WTC11 (cell line): ENCODE results near the gene SEC61A1. TPM values are rescaled to one million over a fixed set of nuclear protein-coding genes. Genes with fewer than 3 reads are reported as not detected.

Source experiments
- ATAC-seq: fragments of 200-7000 bp; cut with Tn5 transposase; 2 replicates; pipeline ENCODE4 v1.10.0; 2021; ENCODE audit warnings: mild to moderate bottlenecking, moderate library complexity
- CTCF ChIA-PET: fragments of 300-600 bp; sonication (Branson Sonifier 250); formaldehyde crosslinking; loops from one replicate; lab custom pipeline; 2021; ENCODE audit warnings: antibody characterized with exemption; lab: Charles Lee
- POLR2A ChIA-PET: fragments of 350-600 bp; sonication (Branson Sonifier 250); formaldehyde crosslinking; loops from one replicate; lab custom pipeline; 2021; ENCODE audit warnings: antibody characterized with exemption; lab: Charles Lee
- DNase-seq: peaks from one replicate; pipeline ENCODE4 v3.0.0; 2021; ENCODE audit warnings: low spot score
- H3K27ac Mint-ChIP-seq: 2 replicates; pipeline ENCODE4 v1.8.0; 2021; ENCODE audit warnings: mixed read lengths
- H3K27me3 Mint-ChIP-seq: 2 replicates; pipeline ENCODE4 v1.8.0; 2021; ENCODE audit warnings: low read depth, mild to moderate bottlenecking, moderate library complexity, mixed read lengths
- H3K36me3 Mint-ChIP-seq: 2 replicates; pipeline ENCODE4 v1.8.0; 2021; ENCODE audit warnings: mixed read lengths
- H3K4me1 Mint-ChIP-seq: 2 replicates; pipeline ENCODE4 v1.8.0; 2022; ENCODE audit warnings: mixed read lengths
- H3K4me3 Mint-ChIP-seq: 2 replicates; pipeline ENCODE4 v1.8.0; 2021; ENCODE audit warnings: mild to moderate bottlenecking, moderate library complexity, mixed read lengths
- H3K9me3 Mint-ChIP-seq: 2 replicates; pipeline ENCODE4 v1.8.0; 2021; ENCODE audit warnings: mixed read lengths
- ATF6 ChIP-seq: sonication (generic); formaldehyde crosslinking; IDR thresholded peaks from 2 replicates; pipeline ENCODE4 v1.8.1; 2023; ENCODE audit warnings: mild to moderate bottlenecking, missing genetic modification reagents
- CDX4 ChIP-seq: fragments of 250-450 bp; sonication (Bioruptor Pico); IDR thresholded peaks from 2 replicates; pipeline ENCODE4 v1.9.0; 2021; ENCODE audit warnings: moderate library complexity, mild to moderate bottlenecking, inconsistent platforms, borderline replicate concordance
- ESRRA ChIP-seq: sonication (generic); formaldehyde crosslinking; IDR thresholded peaks from 2 replicates; pipeline ENCODE4 v1.8.1; 2022; ENCODE audit warnings: mild to moderate bottlenecking, missing genetic modification reagents, borderline replicate concordance
- FOXK1 ChIP-seq: sonication (generic); formaldehyde crosslinking; IDR thresholded peaks from 2 replicates; pipeline ENCODE4 v1.8.0; 2022; ENCODE audit warnings: mild to moderate bottlenecking, moderate library complexity, missing genetic modification reagents
- FOXP4 ChIP-seq: sonication (generic); formaldehyde crosslinking; IDR thresholded peaks from 2 replicates; pipeline ENCODE4 v1.8.0; 2022; ENCODE audit warnings: mild to moderate bottlenecking, missing genetic modification reagents
- GTF2I ChIP-seq: fragments of 250-450 bp; sonication (Bioruptor Pico); conservative IDR thresholded peaks from 2 replicates; pipeline ENCODE4 v1.4.0; 2021; ENCODE audit warnings: mild to moderate bottlenecking
- RORB ChIP-seq: fragments of 250-450 bp; sonication (Bioruptor Pico); IDR thresholded peaks from 2 replicates; pipeline ENCODE4 v1.9.0; 2021; ENCODE audit warnings: mild to moderate bottlenecking
- TCF7 ChIP-seq: sonication (generic); formaldehyde crosslinking; IDR thresholded peaks from 2 replicates; pipeline ENCODE4 v1.8.0; 2022; ENCODE audit warnings: mild to moderate bottlenecking, low read depth, missing genetic modification reagents, moderate library complexity
- TEAD4 ChIP-seq: sonication (generic); formaldehyde crosslinking; IDR thresholded peaks from 2 replicates; pipeline ENCODE4 v1.8.0; 2022; ENCODE audit warnings: mild to moderate bottlenecking, missing genetic modification reagents
- USF2 ChIP-seq: sonication (generic); formaldehyde crosslinking; IDR thresholded peaks from 2 replicates; pipeline ENCODE4 v1.8.1; 2023; ENCODE audit warnings: mild to moderate bottlenecking, missing genetic modification reagents, moderate library complexity
- ZBTB43 ChIP-seq: sonication (generic); formaldehyde crosslinking; IDR thresholded peaks from 2 replicates; pipeline ENCODE4 v1.8.1; 2023; ENCODE audit warnings: mild to moderate bottlenecking, missing genetic modification reagents
- ZNF219 ChIP-seq: sonication (generic); formaldehyde crosslinking; IDR thresholded peaks from 2 replicates; pipeline ENCODE4 v1.8.0; 2023; ENCODE audit warnings: missing genetic modification reagents, mild to moderate bottlenecking, borderline replicate concordance
- ZNF317 ChIP-seq: sonication (generic); formaldehyde crosslinking; IDR thresholded peaks from 2 replicates; pipeline ENCODE4 v1.8.1; 2023; ENCODE audit warnings: low read depth, mild to moderate bottlenecking, moderate library complexity, missing genetic modification reagents, borderline replicate concordance
- ZNF671 ChIP-seq: fragments of 250-450 bp; sonication (Bioruptor Pico); IDR thresholded peaks from 2 replicates; pipeline ENCODE4 v1.8.0; 2021; ENCODE audit warnings: mild to moderate bottlenecking
- total RNA-seq: library from RNA; stranded (reverse); gene quantifications from 3 replicates; pipeline ENCODE4 v1.2.3, GENCODE V29; 2021
- TF ChIP-seq, protein P1 (sequence below): fragments of 250-450 bp; sonication (Bioruptor Pico); IDR thresholded peaks from 2 replicates; pipeline ENCODE4 v1.8.0; 2021; ENCODE audit warnings: mild to moderate bottlenecking
- TF ChIP-seq, protein P2 (sequence below): fragments of 200-600 bp; IDR thresholded peaks from 2 replicates; pipeline ENCODE4 v1.8.0; 2022; ENCODE audit warnings: antibody characterized with exemption

Gene SEC61A1
- total RNA-seq, 1 experiment from 2014 or later = 152 TPM

- DNase-seq = no peak
- ATAC-seq = no peak
- TF ChIP-seq TEAD4 (CRISPR knock-in tag) (no peak), USF2 (CRISPR knock-in tag) (no peak), FOXP4 (CRISPR knock-in tag) (no peak), GTF2I (no peak), RORB (CRISPR knock-in tag) (no peak), CDX4 (CRISPR knock-in tag) (no peak), ATF6 (CRISPR knock-in tag) (no peak), TCF7 (CRISPR knock-in tag) (no peak), ESRRA (CRISPR knock-in tag) (no peak)
- TF ChIP-seq, all 79 proteins: peak for 0
- CTCF ChIA-PET = interaction anchor here (0.8 to 1.5 kb wide), 3 partner anchors 21 to 80 kb away, joined by 3 to 5 read pairs (median 3); no protein-coding TSS in a partner anchor
- no peak overlapping the region for H3K27ac Mint-ChIP-seq
- H3K4me3 Mint-ChIP-seq = no peak overlapping the region
- H3K9me3 Mint-ChIP-seq = no peaks in the 10 kb centered on the region
- H3K36me3 Mint-ChIP-seq = peaks cover 18% of the 10 kb centered on the region
- H3K27me3 Mint-ChIP-seq = no peaks in the 10 kb centered on the region; the same call in 1 of the 2 replicates
- peaks cover 12% of the 10 kb centered on the region for H3K4me1 Mint-ChIP-seq
- POLR2A ChIA-PET = no interaction called here
These were observed 21.6 kb downstream of the SEC61A1 start for GRCh38 chr3:128073807-128074206.

GRCh38 chr3:128074851-128075521 is 22.7 kb downstream of the SEC61A1 start:
- CTCF ChIA-PET = interaction anchor here (0.6 to 4.7 kb wide), 10 partner anchors 12 to 1851 kb away, joined by 3 to 34 read pairs (median 5); partner anchors contain the start of gene RUVBL1
- TF ChIP-seq TCF7 (CRISPR knock-in tag) (no peak), FOXK1 (CRISPR knock-in tag) (0 out of 2 replicates have a peak, but pooled peaks have one; percentile 9), ZNF671 (CRISPR knock-in tag) (no peak)
- H3K27ac Mint-ChIP-seq = peak overlapping the region; percentile 91
- H3K4me1 Mint-ChIP-seq = peaks cover 12% of the 10 kb centered on the region
- no peaks in the 10 kb centered on the region for H3K9me3 Mint-ChIP-seq
- no peaks in the 10 kb centered on the region; the same call in 1 of the 2 replicates for H3K27me3 Mint-ChIP-seq
- peak overlapping the region; percentile 77 for H3K4me3 Mint-ChIP-seq
- peaks cover 18% of the 10 kb centered on the region for H3K36me3 Mint-ChIP-seq
- DNase-seq (no peak), ATAC-seq (peak; percentile 45)
- POLR2A ChIA-PET = no interaction called here

DNA sequence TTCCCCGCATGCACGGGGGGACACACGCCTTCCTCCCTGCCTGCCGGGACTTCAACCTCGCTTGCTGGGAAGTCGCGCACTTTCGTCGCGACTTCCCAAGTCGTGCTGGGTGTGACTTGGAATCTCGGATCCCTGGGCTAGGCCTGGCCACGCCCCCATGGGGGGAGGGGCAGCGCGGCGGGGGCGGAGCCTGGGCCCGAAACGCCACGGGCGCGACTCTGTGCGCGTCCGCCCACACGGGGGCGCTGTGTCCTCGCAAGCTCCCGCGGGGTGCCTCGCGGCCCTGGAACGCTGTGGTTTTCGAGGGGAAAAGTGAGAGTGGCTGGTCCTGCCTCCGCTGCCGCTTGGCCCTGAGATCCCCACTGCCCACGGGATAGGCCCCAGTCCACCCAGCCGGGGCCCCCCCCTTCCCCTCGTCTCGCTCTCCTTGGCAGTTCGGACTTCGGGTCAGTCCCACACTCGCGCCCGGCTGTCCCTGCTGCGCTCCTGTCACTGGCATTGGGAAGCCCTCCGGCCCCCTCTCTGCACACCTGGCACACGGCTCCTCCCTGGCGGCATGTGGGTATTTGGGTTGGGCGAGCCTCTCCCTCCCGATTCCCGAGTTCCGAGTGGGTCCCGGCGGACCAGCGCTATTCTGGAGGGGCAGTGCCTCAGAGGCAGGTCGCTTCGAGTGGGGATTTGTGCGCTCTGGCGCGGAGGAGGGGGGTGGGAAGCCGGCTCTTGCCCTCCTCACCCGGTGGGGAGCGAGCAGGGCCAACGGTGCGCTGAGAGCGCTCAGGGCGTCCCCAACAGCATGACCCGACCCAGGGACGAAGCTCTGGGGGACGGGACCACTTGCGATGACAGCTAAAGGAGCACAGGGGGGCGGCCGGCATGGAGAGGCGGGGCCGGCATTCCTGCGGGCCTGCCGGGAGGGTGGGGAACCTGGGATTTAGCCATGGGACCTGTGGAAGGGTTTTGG is 23.6 kb downstream of the SEC61A1 start:
- ATAC-seq = peak; percentile 79
- ChIA-PET CTCF (interaction anchor here (0.6 to 4.7 kb wide), 14 partner anchors 11 to 1851 kb away, joined by 3 to 34 read pairs (median 4); partner anchors contain the start of gene RUVBL1), POLR2A (no interaction called here)
- peak overlapping the region; percentile 91 for H3K27ac Mint-ChIP-seq
- H3K4me3 Mint-ChIP-seq = peak overlapping the region; percentile 77
- H3K9me3 Mint-ChIP-seq = no peaks in the 10 kb centered on the region
- H3K4me1 Mint-ChIP-seq = peaks cover 12% of the 10 kb centered on the region
- no peaks in the 10 kb centered on the region; the same call in 1 of the 2 replicates for H3K27me3 Mint-ChIP-seq
- H3K36me3 Mint-ChIP-seq = peaks cover 19% of the 10 kb centered on the region
- peak; percentile 91 for DNase-seq
- TF ChIP-seq ZNF219 (CRISPR knock-in tag) (0 out of 2 replicates have a peak, but pooled peaks have one; percentile 50), ZBTB43 (CRISPR knock-in tag) (peak; percentile 55; the same call in 1 of the 2 replicates), ZNF317 (CRISPR knock-in tag) (no peak), ESRRA (CRISPR knock-in tag) (peak; percentile 32; the same call in 1 of the 2 replicates)
- TF ChIP-seq, protein P1, sequence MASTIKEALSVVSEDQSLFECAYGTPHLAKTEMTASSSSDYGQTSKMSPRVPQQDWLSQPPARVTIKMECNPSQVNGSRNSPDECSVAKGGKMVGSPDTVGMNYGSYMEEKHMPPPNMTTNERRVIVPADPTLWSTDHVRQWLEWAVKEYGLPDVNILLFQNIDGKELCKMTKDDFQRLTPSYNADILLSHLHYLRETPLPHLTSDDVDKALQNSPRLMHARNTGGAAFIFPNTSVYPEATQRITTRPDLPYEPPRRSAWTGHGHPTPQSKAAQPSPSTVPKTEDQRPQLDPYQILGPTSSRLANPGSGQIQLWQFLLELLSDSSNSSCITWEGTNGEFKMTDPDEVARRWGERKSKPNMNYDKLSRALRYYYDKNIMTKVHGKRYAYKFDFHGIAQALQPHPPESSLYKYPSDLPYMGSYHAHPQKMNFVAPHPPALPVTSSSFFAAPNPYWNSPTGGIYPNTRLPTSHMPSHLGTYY = no peak
- TF ChIP-seq, protein P2, sequence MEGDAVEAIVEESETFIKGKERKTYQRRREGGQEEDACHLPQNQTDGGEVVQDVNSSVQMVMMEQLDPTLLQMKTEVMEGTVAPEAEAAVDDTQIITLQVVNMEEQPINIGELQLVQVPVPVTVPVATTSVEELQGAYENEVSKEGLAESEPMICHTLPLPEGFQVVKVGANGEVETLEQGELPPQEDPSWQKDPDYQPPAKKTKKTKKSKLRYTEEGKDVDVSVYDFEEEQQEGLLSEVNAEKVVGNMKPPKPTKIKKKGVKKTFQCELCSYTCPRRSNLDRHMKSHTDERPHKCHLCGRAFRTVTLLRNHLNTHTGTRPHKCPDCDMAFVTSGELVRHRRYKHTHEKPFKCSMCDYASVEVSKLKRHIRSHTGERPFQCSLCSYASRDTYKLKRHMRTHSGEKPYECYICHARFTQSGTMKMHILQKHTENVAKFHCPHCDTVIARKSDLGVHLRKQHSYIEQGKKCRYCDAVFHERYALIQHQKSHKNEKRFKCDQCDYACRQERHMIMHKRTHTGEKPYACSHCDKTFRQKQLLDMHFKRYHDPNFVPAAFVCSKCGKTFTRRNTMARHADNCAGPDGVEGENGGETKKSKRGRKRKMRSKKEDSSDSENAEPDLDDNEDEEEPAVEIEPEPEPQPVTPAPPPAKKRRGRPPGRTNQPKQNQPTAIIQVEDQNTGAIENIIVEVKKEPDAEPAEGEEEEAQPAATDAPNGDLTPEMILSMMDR = peak; percentile 94
